ENCODE results near the gene KIF16B.
"Not testable (repeated sequence)": the region's sequence is repeated elsewhere in the genome, so short reads cannot be mapped to it uniquely, and the experiment has no call there.

The KIF16B gene

GRCh38 chr20:16246291-16246690 lies 327.0 kb downstream of the KIF16B start:
- DNase-seq (ENCODE audit: low read depth) = no peak

- DNase-seq (ENCODE audit: low read depth) = no peak
Measured at GRCh38 chr20:16245879-16246278, 327.4 kb downstream of the KIF16B start.

GRCh38 chr20:16244892-16245291 lies 328.4 kb downstream of the KIF16B start:
- no peak for DNase-seq (ENCODE audit: low read depth)

GRCh38 chr20:16243470-16243869 lies 329.8 kb downstream of the KIF16B start:
- no peak for DNase-seq (ENCODE audit: low read depth)

- DNase-seq (ENCODE audit: low read depth) = no peak
Measured at GRCh38 chr20:16241911-16242310, 331.3 kb downstream of the KIF16B start.

- no peak for DNase-seq (ENCODE audit: low read depth)
Measured at GRCh38 chr20:16240355-16240754, 332.9 kb downstream of the KIF16B start.

- no peak for DNase-seq (ENCODE audit: low read depth)
Measured at GRCh38 chr20:16236589-16237241, 336.5 kb downstream of the KIF16B start.

- no peak for DNase-seq (ENCODE audit: low read depth)
Measured at GRCh38 chr20:16230402-16230801, 342.8 kb downstream of the KIF16B start.

GRCh38 chr20:16229813-16230212 lies 343.4 kb downstream of the KIF16B start:
- no peak for DNase-seq (ENCODE audit: low read depth)

GRCh38 chr20:16228722-16229121 lies 344.5 kb downstream of the KIF16B start:
- DNase-seq (ENCODE audit: low read depth) = no peak

GRCh38 chr20:16226961-16227360 lies 346.3 kb downstream of the KIF16B start:
- DNase-seq (ENCODE audit: low read depth) = not testable (repeated sequence)

GRCh38 chr20:16224836-16225235 lies 348.4 kb downstream of the KIF16B start:
- no peak for DNase-seq (ENCODE audit: low read depth)

GRCh38 chr20:16222859-16223411 lies 350.3 kb downstream of the KIF16B start:
- no peak for DNase-seq (ENCODE audit: low read depth)

Data from activated T-helper 1 cell treated with Interleukin-2 at 50 U/mL for 16 hours (primary cell).